HG03432 (cell line): ENCODE measurements around the gene SMAD7.
"Not testable (repeated sequence)": the region's sequence is repeated elsewhere in the genome, so short reads cannot be mapped to it uniquely, and the experiment has no call there.

Experiments used
- ATAC-seq: cut with Tn5 transposase; IDR thresholded peaks from one replicate; pipeline ENCODE4 v1.9.1; 2021; ENCODE audit warnings: mild to moderate bottlenecking, moderate library complexity; ENCODE audit not compliant: unreplicated experiment

The SMAD7 gene

GRCh38 chr18:48882379-48882778, 68.4 kb downstream of the SMAD7 start:
- no peak for ATAC-seq

GRCh38 chr18:48880931-48881330, 69.8 kb downstream of the SMAD7 start:
- no peak for ATAC-seq

- ATAC-seq: no peak
These were observed 71.7 kb downstream of the SMAD7 start for GRCh38 chr18:48879008-48879431.

DNA sequence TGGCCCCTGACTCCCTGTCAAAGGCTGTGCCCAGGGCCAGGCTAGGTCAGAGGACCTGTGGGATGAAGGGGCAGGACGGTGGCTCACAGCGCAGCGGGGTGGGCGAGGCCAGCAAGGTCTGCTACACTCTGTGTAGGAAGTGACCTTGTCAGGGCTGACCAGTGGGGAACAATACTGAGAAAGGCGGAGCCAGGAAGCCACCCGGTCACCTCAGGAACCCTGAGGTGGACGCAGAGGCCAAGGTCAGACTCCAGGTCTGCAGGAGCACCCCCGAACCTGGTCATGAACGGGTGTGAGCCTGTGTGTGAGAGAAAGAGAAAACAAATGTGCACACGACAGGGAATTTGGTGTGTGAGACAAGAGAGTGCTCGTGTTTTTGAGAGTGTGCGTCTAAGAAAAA, 72.3 kb downstream of the SMAD7 start:
- no peak for ATAC-seq

GRCh38 chr18:48877941-48878340, 72.8 kb downstream of the SMAD7 start:
- no peak for ATAC-seq

- ATAC-seq: no peak
These were observed 74.2 kb downstream of the SMAD7 start for GRCh38 chr18:48876590-48876989.

GRCh38 chr18:48875942-48876511, 74.7 kb downstream of the SMAD7 start:
- ATAC-seq: no peak

DNA sequence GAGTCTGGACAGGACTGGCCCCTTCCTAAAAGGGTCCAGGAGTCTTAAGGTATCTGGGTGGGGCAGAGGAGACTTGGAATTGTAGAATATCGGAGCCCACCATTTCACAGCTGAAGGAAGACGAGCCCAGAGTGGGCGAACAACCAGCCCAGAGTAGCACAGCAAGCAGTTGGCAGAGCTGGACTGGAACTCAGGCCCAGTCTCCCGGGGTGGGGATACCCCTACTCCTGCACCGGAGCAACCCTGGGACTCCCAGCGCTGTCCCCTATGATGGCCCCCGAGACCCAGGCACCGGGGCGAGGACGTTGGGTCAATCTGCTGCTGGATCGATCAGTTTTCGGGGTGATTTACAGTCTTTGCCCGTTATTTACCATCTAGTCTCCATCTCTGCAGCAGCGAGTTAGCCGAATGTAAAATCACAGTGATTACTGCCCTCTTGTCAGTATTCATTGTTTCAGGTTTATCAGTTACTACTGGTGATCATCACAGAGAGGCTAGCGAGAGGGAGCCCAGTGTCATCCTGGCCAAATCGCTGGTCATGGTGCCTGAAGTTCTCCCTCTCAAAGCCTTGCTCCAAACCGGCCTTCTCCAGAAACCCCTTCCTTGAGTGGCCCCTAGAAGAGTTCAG, 75.3 kb downstream of the SMAD7 start:
- ATAC-seq: no peak

- ATAC-seq: no peak
These were observed 76.0 kb downstream of the SMAD7 start for GRCh38 chr18:48874701-48875162.

DNA sequence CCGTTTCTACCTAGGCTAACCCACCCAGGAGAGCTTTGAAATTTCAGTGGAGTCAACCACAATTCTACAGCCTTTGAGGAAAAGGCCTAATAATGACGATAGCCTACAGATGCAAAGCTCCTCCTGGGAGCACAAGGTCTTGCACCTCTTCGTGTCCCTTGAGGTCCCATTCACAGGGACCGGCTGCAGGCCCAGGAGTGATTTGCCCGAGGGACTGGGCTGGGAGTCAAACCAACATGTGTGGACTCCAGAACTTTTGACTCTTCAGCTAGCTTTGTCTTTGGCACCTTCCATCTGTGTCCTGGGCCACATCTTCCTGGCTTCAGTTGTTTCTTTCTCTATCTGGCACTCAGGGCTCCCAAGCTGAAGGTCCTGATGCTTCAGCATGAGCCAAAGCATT, 76.5 kb downstream of the SMAD7 start:
- ATAC-seq: no peak

GRCh38 chr18:48872234-48873145, 78.3 kb downstream of the SMAD7 start:
- no peak for ATAC-seq

- ATAC-seq: no peak
These were observed 79.2 kb downstream of the SMAD7 start for GRCh38 chr18:48871391-48872166.

DNA sequence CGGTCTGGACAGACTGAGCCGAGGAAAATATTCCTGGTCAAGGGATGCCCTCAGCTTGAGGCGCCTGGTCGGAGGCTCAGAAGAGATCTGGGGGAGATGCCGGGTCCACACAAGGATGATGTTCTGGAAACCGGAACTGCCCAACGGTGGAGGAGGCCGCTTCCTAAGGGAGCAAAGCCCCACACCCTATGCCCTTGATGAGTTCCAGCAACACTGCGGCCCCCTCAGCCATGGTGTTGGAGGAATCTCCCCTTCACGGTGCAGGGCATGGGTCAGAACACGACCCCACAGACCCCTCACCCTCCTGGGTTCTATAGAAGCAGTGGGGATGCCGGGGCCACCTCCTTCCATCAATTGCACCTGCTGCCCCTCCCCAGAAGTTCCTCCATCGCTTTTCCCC, 79.8 kb downstream of the SMAD7 start:
- ATAC-seq: not testable (repeated sequence)
